Measurements from ENCODE around the gene ATAD3A.
"Not testable (repeated sequence)": the region's sequence is repeated elsewhere in the genome, so short reads cannot be mapped to it uniquely, and the experiment has no call there.

ATAD3A gene

GRCh38 chr1:1511533-1512285, at the start of gene ATAD3A:
TSS of gene ATAD3A (plus strand) at chr1:1512162. CDS start at chr1:1512269, 107 bp downstream.
- TF ChIP-seq CTCF (IDR thresholded peaks at IDR 0.05; ENCODE audit: extremely low read depth, missing control alignments): no peak

GRCh38 chr1:1462318-1462966, 49.5 kb upstream of the ATAD3A start:
- TF ChIP-seq CTCF (IDR thresholded peaks at IDR 0.05; ENCODE audit: extremely low read depth, missing control alignments): no peak
- peak; percentile 49 for DNase-seq (ENCODE audit: low spot score)

More at GRCh38 chr1:1511533-1512285, at the start of gene ATAD3A:
- DNase-seq (ENCODE audit: low spot score): peak; percentile 100

- no peak for DNase-seq (ENCODE audit: low spot score)
- TF ChIP-seq CTCF (IDR thresholded peaks at IDR 0.05; ENCODE audit: extremely low read depth, missing control alignments): no peak
Measured at GRCh38 chr1:1463312-1463711, 48.6 kb upstream of the ATAD3A start.

GRCh38 chr1:1468196-1468985, 43.6 kb upstream of the ATAD3A start:
- not testable (repeated sequence) for DNase-seq (ENCODE audit: low spot score)

GRCh38 chr1:1470626-1471388, 41.2 kb upstream of the ATAD3A start:
- no peak for DNase-seq (ENCODE audit: low spot score)
- no peak for TF ChIP-seq CTCF (IDR thresholded peaks at IDR 0.05; ENCODE audit: extremely low read depth, missing control alignments)

- TF ChIP-seq CTCF (IDR thresholded peaks at IDR 0.05; ENCODE audit: extremely low read depth, missing control alignments): no peak
- peak; percentile 98 for DNase-seq (ENCODE audit: low spot score)
Measured at GRCh38 chr1:1471389-1472052, 40.4 kb upstream of the ATAD3A start, which contains the start of gene ATAD3B. TSS of gene ATAD3B (plus strand) at chr1:1471765. CDS start at chr1:1471885, 120 bp downstream.

GRCh38 chr1:1472053-1472876, 39.7 kb upstream of the ATAD3A start:
- DNase-seq (ENCODE audit: low spot score): not testable (repeated sequence)

GRCh38 chr1:1476011-1476410, 36.0 kb upstream of the ATAD3A start:
- not testable (repeated sequence) for DNase-seq (ENCODE audit: low spot score)

Measured in GM20000 (cell line).